Measurements from ENCODE around the gene CACNA2D3. TPM values are rescaled to one million over a fixed set of nuclear protein-coding genes. Genes with fewer than 3 reads are reported as not detected.

The CACNA2D3 gene
- total RNA-seq, 6 donors from 2014 or later, result 2.9 to 16.8 (median 4.9) TPM

DNA sequence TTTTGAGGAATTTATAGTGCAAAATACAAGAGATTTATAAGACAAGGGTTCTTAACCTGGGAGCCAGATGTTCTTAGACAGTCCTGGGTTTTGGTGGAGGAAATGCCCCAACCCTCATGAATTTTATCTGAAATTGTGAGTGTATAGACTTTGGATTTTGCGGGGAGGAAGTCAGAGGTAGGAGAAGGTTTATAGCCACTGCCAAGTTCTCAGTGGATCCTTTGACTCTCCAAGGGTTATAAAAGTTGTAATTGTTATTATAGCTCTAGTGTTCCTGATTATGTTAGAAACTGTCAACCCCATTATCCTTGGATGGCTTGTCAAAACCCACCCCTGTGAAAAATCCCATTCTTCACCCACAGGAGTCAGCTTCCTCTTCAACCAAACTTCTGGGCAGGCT is 621.9 kb downstream of the CACNA2D3 start:
- no peak for DNase-seq
- no peaks in the 10 kb centered on the region for H3K4me1 ChIP-seq
- ATAC-seq (ENCODE audit: low FRiP score in 2 of 2), result no peak
- H3K9me3 ChIP-seq, result no peaks in the 10 kb centered on the region
- no peak overlapping the region for H3K4me3 ChIP-seq
- TF ChIP-seq, protein P1, sequence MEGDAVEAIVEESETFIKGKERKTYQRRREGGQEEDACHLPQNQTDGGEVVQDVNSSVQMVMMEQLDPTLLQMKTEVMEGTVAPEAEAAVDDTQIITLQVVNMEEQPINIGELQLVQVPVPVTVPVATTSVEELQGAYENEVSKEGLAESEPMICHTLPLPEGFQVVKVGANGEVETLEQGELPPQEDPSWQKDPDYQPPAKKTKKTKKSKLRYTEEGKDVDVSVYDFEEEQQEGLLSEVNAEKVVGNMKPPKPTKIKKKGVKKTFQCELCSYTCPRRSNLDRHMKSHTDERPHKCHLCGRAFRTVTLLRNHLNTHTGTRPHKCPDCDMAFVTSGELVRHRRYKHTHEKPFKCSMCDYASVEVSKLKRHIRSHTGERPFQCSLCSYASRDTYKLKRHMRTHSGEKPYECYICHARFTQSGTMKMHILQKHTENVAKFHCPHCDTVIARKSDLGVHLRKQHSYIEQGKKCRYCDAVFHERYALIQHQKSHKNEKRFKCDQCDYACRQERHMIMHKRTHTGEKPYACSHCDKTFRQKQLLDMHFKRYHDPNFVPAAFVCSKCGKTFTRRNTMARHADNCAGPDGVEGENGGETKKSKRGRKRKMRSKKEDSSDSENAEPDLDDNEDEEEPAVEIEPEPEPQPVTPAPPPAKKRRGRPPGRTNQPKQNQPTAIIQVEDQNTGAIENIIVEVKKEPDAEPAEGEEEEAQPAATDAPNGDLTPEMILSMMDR (IDR thresholded peaks at IDR 0.05), result no peak
- TF ChIP-seq POLR2AphosphoS5 (IDR thresholded peaks at IDR 0.05) (no peak), EP300 (IDR thresholded peaks at IDR 0.05) (no peak), POLR2A (IDR thresholded peaks at IDR 0.05) (no peak)
- no peaks in the 10 kb centered on the region for H3K27me3 ChIP-seq
- WGBS, 2 donors, result 100% methylated on average over 1 of the region's 1 CpG
- no peak overlapping the region for H3K27ac ChIP-seq
- H3K36me3 ChIP-seq, result no peaks in the 10 kb centered on the region

DNA sequence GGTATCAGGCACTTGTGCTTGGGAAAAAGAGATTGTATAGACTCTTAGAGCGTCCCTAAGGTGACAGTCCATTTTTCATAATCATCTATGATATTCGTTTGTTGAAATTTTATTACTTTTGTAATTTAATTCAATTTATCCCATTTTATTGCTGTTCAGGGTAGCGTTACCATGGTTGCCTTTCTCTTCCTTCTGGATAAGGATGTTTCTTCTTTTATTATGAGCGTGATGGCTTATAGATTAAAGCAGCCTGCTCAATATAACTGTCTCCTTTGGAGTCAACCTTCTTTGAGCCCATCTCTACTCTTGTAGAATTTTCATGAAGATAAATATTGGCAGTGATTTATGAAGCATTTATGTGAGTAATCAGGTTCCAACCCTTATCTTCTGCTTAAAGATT is 623.5 kb downstream of the CACNA2D3 start:
- Histone ChIP-seq H3K27me3 (no peaks in the 10 kb centered on the region), H3K36me3 (no peaks in the 10 kb centered on the region), H3K4me1 (no peaks in the 10 kb centered on the region), H3K9me3 (no peaks in the 10 kb centered on the region), H3K4me3 (no peak overlapping the region), H3K27ac (no peak overlapping the region)
- TF ChIP-seq POLR2AphosphoS5 (IDR thresholded peaks at IDR 0.05) (no peak), POLR2A (IDR thresholded peaks at IDR 0.05) (no peak), EP300 (IDR thresholded peaks at IDR 0.05) (no peak)
- TF ChIP-seq, protein P1 (IDR thresholded peaks at IDR 0.05), result no peak
- ATAC-seq (ENCODE audit: low FRiP score in 2 of 2) (no peak), DNase-seq (no peak)
- WGBS, 2 donors, result 80 to 85% methylated on average over 4 of the region's 4 CpGs

DNA sequence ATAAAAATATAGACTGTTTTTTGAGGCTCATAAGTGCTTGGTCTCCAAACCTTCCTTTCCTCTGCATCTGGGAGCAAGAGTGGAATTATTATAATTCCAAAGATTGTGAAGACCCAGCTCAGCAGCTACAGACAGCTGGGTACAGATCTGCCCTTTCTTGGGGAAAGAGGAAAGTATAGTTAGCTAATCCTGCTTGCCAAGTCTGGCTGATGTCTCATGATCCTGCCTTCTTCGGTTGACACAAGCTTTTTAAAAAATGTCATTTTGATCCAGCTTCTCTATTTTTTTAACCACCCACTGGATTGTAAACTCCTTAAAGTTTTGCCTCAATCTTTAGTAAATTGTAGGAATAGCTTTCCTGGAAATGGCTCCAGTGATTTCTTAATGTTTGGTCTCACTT is 624.4 kb downstream of the CACNA2D3 start:
- Histone ChIP-seq H3K4me1 (no peaks in the 10 kb centered on the region), H3K27me3 (no peaks in the 10 kb centered on the region), H3K36me3 (no peaks in the 10 kb centered on the region), H3K4me3 (no peak overlapping the region), H3K27ac (no peak overlapping the region), H3K9me3 (no peaks in the 10 kb centered on the region)
- DNase-seq, result no peak
- no peak for ATAC-seq (ENCODE audit: low FRiP score in 2 of 2)
- TF ChIP-seq EP300 (IDR thresholded peaks at IDR 0.05) (no peak), POLR2AphosphoS5 (IDR thresholded peaks at IDR 0.05) (no peak), POLR2A (IDR thresholded peaks at IDR 0.05) (no peak)
- TF ChIP-seq, protein P1 (IDR thresholded peaks at IDR 0.05), result no peak
- 55 to 65% methylated on average over 1 of the region's 1 CpG for WGBS, 2 donors

DNA sequence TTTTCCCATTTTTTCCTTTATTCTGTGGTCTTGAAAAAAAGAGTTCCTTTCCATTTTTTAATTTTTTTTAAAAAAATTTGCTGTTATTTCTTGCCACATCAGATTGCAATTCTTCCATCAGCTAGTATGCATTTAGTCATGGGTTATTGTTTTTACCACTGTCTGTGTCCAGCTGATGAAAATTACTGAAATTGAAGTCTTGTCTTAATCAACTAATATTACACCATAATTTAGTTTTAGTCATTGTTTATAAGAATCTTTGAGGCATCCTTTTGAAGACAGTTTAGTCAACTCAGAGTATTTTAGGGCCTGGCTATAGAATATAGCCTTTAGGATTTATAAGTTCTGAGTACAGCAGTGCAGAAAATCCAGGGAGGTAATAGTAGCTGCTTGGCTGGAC is 633.4 kb downstream of the CACNA2D3 start:
- H3K36me3 ChIP-seq, result no peaks in the 10 kb centered on the region
- no peaks in the 10 kb centered on the region for H3K27me3 ChIP-seq
- ATAC-seq (ENCODE audit: low FRiP score in 2 of 2), result no peak
- no peak for DNase-seq
- TF ChIP-seq, protein P1 (IDR thresholded peaks at IDR 0.05), result no peak
- TF ChIP-seq POLR2AphosphoS5 (IDR thresholded peaks at IDR 0.05), result no peak
- TF ChIP-seq EP300 (IDR thresholded peaks at IDR 0.05), result no peak
- no peak for TF ChIP-seq POLR2A (IDR thresholded peaks at IDR 0.05)
- H3K27ac ChIP-seq, result no peak overlapping the region
- no peaks in the 10 kb centered on the region for H3K4me1 ChIP-seq
- H3K9me3 ChIP-seq, result no peaks in the 10 kb centered on the region
- no peak overlapping the region for H3K4me3 ChIP-seq

DNA sequence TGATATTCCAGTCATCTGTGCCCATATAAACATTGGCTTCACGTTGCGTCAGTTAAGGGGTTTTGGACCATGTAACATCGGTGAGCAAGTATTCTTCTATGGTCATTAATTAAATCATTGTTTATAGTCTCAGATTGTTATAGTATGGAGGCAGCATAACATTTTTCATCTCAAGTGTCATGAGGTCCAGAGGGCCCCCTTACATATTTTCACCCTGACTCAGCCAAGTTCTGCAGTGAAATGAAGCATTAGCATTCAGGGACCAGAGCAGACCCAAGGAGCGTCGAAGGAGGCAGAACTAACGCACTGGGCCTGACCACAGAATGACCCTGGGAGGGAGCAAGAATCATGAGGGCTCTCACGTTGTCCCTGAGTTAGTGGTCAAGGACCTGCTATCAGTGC is 634.0 kb downstream of the CACNA2D3 start:
- Histone ChIP-seq H3K9me3 (no peaks in the 10 kb centered on the region), H3K4me3 (no peak overlapping the region), H3K27ac (no peak overlapping the region), H3K27me3 (no peaks in the 10 kb centered on the region), H3K4me1 (no peaks in the 10 kb centered on the region), H3K36me3 (no peaks in the 10 kb centered on the region)
- TF ChIP-seq POLR2AphosphoS5 (IDR thresholded peaks at IDR 0.05), result no peak
- TF ChIP-seq, protein P1 (IDR thresholded peaks at IDR 0.05), result no peak
- TF ChIP-seq POLR2A (IDR thresholded peaks at IDR 0.05), result no peak
- DNase-seq (no peak), ATAC-seq (ENCODE audit: low FRiP score in 2 of 2) (no peak)
- WGBS, 2 donors, result 53 to 80% methylated on average over 6 to 7 of the region's 7 CpGs

Measured in upper lobe of left lung (tissue), 6 donors.